WTC11 (cell line): ENCODE results near the gene FAM20A. TPM values are rescaled to one million over a fixed set of nuclear protein-coding genes. Genes with fewer than 3 reads are reported as not detected.

Source experiments
- ATAC-seq: fragments of 200-7000 bp; cut with Tn5 transposase; 2 replicates; pipeline ENCODE4 v1.10.0; 2021; ENCODE audit warnings: mild to moderate bottlenecking, moderate library complexity
- CTCF ChIA-PET: fragments of 300-600 bp; sonication (Branson Sonifier 250); formaldehyde crosslinking; loops from one replicate; lab custom pipeline; 2021; ENCODE audit warnings: antibody characterized with exemption; lab: Charles Lee
- POLR2A ChIA-PET: fragments of 350-600 bp; sonication (Branson Sonifier 250); formaldehyde crosslinking; loops from one replicate; lab custom pipeline; 2021; ENCODE audit warnings: antibody characterized with exemption; lab: Charles Lee
- DNase-seq: peaks from one replicate; pipeline ENCODE4 v3.0.0; 2021; ENCODE audit warnings: low spot score
- H3K27ac Mint-ChIP-seq: 2 replicates; pipeline ENCODE4 v1.8.0; 2021; ENCODE audit warnings: mixed read lengths
- H3K27me3 Mint-ChIP-seq: 2 replicates; pipeline ENCODE4 v1.8.0; 2021; ENCODE audit warnings: low read depth, mild to moderate bottlenecking, moderate library complexity, mixed read lengths
- H3K36me3 Mint-ChIP-seq: 2 replicates; pipeline ENCODE4 v1.8.0; 2021; ENCODE audit warnings: mixed read lengths
- H3K4me1 Mint-ChIP-seq: 2 replicates; pipeline ENCODE4 v1.8.0; 2022; ENCODE audit warnings: mixed read lengths
- H3K4me3 Mint-ChIP-seq: 2 replicates; pipeline ENCODE4 v1.8.0; 2021; ENCODE audit warnings: mild to moderate bottlenecking, moderate library complexity, mixed read lengths
- H3K9me3 Mint-ChIP-seq: 2 replicates; pipeline ENCODE4 v1.8.0; 2021; ENCODE audit warnings: mixed read lengths
- FOXJ3 ChIP-seq: sonication (generic); formaldehyde crosslinking; IDR thresholded peaks from 2 replicates; pipeline ENCODE4 v1.9.0; 2021; ENCODE audit warnings: missing genetic modification reagents, mild to moderate bottlenecking, borderline replicate concordance
- FOXP1 ChIP-seq: sonication (generic); formaldehyde crosslinking; IDR thresholded peaks from 2 replicates; pipeline ENCODE4 v1.8.0; 2022; ENCODE audit warnings: missing genetic modification reagents, mild to moderate bottlenecking, moderate library complexity, borderline replicate concordance
- MLX ChIP-seq: sonication (generic); formaldehyde crosslinking; IDR thresholded peaks from 2 replicates; pipeline ENCODE4 v1.8.1; 2023; ENCODE audit warnings: mild to moderate bottlenecking, missing genetic modification reagents, moderate library complexity
- MYBL2 ChIP-seq: sonication (generic); formaldehyde crosslinking; IDR thresholded peaks from 2 replicates; pipeline ENCODE4 v1.8.1; 2023; ENCODE audit warnings: mild to moderate bottlenecking, moderate library complexity, missing genetic modification reagents
- NFE2L1 ChIP-seq: sonication (generic); formaldehyde crosslinking; IDR thresholded peaks from 2 replicates; pipeline ENCODE4 v1.8.1; 2023; ENCODE audit warnings: missing genetic modification reagents
- NR1H2 ChIP-seq: sonication (generic); formaldehyde crosslinking; IDR thresholded peaks from 2 replicates; pipeline ENCODE4 v1.9.0; 2021; ENCODE audit warnings: mild to moderate bottlenecking, moderate library complexity, missing genetic modification reagents
- SMAD4 ChIP-seq: sonication (generic); formaldehyde crosslinking; IDR thresholded peaks from 2 replicates; pipeline ENCODE4 v1.8.0; 2022; ENCODE audit warnings: mild to moderate bottlenecking, missing genetic modification reagents
- SOX15 ChIP-seq: fragments of 250-450 bp; sonication (Bioruptor Pico); IDR thresholded peaks from 2 replicates; pipeline ENCODE4 v1.9.0; 2021; ENCODE audit warnings: mild to moderate bottlenecking
- TCF7 ChIP-seq: sonication (generic); formaldehyde crosslinking; IDR thresholded peaks from 2 replicates; pipeline ENCODE4 v1.8.0; 2022; ENCODE audit warnings: mild to moderate bottlenecking, low read depth, missing genetic modification reagents, moderate library complexity
- TP53 ChIP-seq: sonication (generic); formaldehyde crosslinking; IDR thresholded peaks from 2 replicates; pipeline ENCODE4 v1.8.1; 2023; ENCODE audit warnings: mild to moderate bottlenecking, missing genetic modification reagents
- ZBTB43 ChIP-seq: sonication (generic); formaldehyde crosslinking; IDR thresholded peaks from 2 replicates; pipeline ENCODE4 v1.8.1; 2023; ENCODE audit warnings: mild to moderate bottlenecking, missing genetic modification reagents
- ZNF317 ChIP-seq: sonication (generic); formaldehyde crosslinking; IDR thresholded peaks from 2 replicates; pipeline ENCODE4 v1.8.1; 2023; ENCODE audit warnings: low read depth, mild to moderate bottlenecking, moderate library complexity, missing genetic modification reagents, borderline replicate concordance
- ZNF396 ChIP-seq: fragments of 250-450 bp; sonication (Bioruptor Pico); IDR thresholded peaks from 2 replicates; pipeline ENCODE4 v1.8.0; 2021; ENCODE audit warnings: mild to moderate bottlenecking, moderate library complexity, borderline replicate concordance
- total RNA-seq: library from RNA; stranded (reverse); gene quantifications from 3 replicates; pipeline ENCODE4 v1.2.3, GENCODE V29; 2021
- TF ChIP-seq, protein P1 (sequence below): fragments of 250-450 bp; sonication (Bioruptor Pico); IDR thresholded peaks from 2 replicates; pipeline ENCODE4 v1.8.0; 2021; ENCODE audit warnings: mild to moderate bottlenecking
- TF ChIP-seq, protein P2 (sequence below): sonication (generic); formaldehyde crosslinking; IDR thresholded peaks from 2 replicates; pipeline ENCODE4 v1.8.0; 2022; ENCODE audit warnings: missing genetic modification reagents
- TF ChIP-seq, protein P3 (sequence below): sonication (generic); formaldehyde crosslinking; conservative IDR thresholded peaks from 2 replicates; pipeline ENCODE4 v1.8.1; 2022; ENCODE audit warnings: mild to moderate bottlenecking, missing genetic modification reagents
- TF ChIP-seq, protein P4 (sequence below): sonication (generic); formaldehyde crosslinking; IDR thresholded peaks from 2 replicates; pipeline ENCODE4 v1.8.0; 2023; ENCODE audit warnings: missing genetic modification reagents, mild to moderate bottlenecking, borderline replicate concordance
- TF ChIP-seq, protein P5 (sequence below): sonication (generic); formaldehyde crosslinking; IDR thresholded peaks from 2 replicates; pipeline ENCODE4 v1.8.0; 2023; ENCODE audit warnings: missing genetic modification reagents
- TF ChIP-seq, protein P6 (sequence below): fragments of 200-600 bp; IDR thresholded peaks from 2 replicates; pipeline ENCODE4 v1.8.0; 2022; ENCODE audit warnings: antibody characterized with exemption

The FAM20A gene
- total RNA-seq, 1 experiment from 2014 or later, result 5.8 TPM

DNA sequence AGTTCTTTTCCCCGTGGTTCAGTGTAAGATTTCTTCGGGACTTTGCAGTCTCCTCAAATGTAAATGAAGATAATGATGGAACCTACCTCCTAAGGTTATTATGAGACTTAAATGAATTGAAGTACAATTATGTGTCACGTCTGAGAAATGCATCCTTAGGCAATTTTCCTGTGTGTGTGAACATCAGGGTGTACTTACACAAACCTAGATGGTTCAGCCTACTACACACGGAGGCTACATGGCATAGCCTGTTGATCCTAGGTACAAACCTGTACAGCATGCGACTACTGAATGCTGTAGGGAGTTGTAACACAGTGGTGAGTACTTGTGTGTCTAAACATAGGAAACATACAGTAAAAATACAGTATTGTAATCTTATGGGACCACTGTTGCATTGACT is 1.1 kb upstream of the FAM20A start (continued):
- TF ChIP-seq TCF7 (CRISPR knock-in tag), result no peak
- no peak for TF ChIP-seq FOXP1 (CRISPR knock-in tag)
- no peak for TF ChIP-seq ZBTB43 (CRISPR knock-in tag)
- no peak for TF ChIP-seq NR1H2 (CRISPR knock-in tag)
- TF ChIP-seq SOX15, result no peak
- TF ChIP-seq, protein P1, sequence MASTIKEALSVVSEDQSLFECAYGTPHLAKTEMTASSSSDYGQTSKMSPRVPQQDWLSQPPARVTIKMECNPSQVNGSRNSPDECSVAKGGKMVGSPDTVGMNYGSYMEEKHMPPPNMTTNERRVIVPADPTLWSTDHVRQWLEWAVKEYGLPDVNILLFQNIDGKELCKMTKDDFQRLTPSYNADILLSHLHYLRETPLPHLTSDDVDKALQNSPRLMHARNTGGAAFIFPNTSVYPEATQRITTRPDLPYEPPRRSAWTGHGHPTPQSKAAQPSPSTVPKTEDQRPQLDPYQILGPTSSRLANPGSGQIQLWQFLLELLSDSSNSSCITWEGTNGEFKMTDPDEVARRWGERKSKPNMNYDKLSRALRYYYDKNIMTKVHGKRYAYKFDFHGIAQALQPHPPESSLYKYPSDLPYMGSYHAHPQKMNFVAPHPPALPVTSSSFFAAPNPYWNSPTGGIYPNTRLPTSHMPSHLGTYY (CRISPR knock-in tag), result no peak

GRCh38 chr17:68601565-68602288 is 560 bp upstream of the FAM20A start:
- ChIA-PET CTCF (interaction anchor here (1.2 to 1.4 kb wide), 2 partner anchors 12 to 68 kb away, joined by 3 to 4 read pairs; no protein-coding TSS in a partner anchor), POLR2A (interaction anchor here (2.5 kb wide), 1 partner anchor 90 kb away, joined by 9 read pairs; the partner anchor contains the start of gene PRKAR1A)
- peak overlapping the region; percentile 66 for H3K4me3 Mint-ChIP-seq
- ATAC-seq (no peak), DNase-seq (no peak)
- no peak overlapping the region for H3K27ac Mint-ChIP-seq
- peaks cover 38% of the 10 kb centered on the region for H3K4me1 Mint-ChIP-seq
- peaks cover 12% of the 10 kb centered on the region for H3K9me3 Mint-ChIP-seq
- H3K27me3 Mint-ChIP-seq, result peaks cover 47% of the 10 kb centered on the region
- peaks cover 3% of the 10 kb centered on the region for H3K36me3 Mint-ChIP-seq
- no peak for TF ChIP-seq FOXJ3
- TF ChIP-seq, protein P2, sequence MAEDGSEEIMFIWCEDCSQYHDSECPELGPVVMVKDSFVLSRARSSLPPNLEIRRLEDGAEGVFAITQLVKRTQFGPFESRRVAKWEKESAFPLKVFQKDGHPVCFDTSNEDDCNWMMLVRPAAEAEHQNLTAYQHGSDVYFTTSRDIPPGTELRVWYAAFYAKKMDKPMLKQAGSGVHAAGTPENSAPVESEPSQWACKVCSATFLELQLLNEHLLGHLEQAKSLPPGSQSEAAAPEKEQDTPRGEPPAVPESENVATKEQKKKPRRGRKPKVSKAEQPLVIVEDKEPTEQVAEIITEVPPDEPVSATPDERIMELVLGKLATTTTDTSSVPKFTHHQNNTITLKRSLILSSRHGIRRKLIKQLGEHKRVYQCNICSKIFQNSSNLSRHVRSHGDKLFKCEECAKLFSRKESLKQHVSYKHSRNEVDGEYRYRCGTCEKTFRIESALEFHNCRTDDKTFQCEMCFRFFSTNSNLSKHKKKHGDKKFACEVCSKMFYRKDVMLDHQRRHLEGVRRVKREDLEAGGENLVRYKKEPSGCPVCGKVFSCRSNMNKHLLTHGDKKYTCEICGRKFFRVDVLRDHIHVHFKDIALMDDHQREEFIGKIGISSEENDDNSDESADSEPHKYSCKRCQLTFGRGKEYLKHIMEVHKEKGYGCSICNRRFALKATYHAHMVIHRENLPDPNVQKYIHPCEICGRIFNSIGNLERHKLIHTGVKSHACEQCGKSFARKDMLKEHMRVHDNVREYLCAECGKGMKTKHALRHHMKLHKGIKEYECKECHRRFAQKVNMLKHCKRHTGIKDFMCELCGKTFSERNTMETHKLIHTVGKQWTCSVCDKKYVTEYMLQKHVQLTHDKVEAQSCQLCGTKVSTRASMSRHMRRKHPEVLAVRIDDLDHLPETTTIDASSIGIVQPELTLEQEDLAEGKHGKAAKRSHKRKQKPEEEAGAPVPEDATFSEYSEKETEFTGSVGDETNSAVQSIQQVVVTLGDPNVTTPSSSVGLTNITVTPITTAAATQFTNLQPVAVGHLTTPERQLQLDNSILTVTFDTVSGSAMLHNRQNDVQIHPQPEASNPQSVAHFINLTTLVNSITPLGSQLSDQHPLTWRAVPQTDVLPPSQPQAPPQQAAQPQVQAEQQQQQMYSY (CRISPR knock-in tag), result no peak
- TF ChIP-seq ZBTB43 (CRISPR knock-in tag), result no peak
- TF ChIP-seq ZNF396 (CRISPR knock-in tag), result no peak
- TF ChIP-seq MLX (CRISPR knock-in tag), result no peak
- TF ChIP-seq, protein P3, sequence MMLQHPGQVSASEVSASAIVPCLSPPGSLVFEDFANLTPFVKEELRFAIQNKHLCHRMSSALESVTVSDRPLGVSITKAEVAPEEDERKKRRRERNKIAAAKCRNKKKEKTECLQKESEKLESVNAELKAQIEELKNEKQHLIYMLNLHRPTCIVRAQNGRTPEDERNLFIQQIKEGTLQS, result no peak
- TF ChIP-seq, protein P4, sequence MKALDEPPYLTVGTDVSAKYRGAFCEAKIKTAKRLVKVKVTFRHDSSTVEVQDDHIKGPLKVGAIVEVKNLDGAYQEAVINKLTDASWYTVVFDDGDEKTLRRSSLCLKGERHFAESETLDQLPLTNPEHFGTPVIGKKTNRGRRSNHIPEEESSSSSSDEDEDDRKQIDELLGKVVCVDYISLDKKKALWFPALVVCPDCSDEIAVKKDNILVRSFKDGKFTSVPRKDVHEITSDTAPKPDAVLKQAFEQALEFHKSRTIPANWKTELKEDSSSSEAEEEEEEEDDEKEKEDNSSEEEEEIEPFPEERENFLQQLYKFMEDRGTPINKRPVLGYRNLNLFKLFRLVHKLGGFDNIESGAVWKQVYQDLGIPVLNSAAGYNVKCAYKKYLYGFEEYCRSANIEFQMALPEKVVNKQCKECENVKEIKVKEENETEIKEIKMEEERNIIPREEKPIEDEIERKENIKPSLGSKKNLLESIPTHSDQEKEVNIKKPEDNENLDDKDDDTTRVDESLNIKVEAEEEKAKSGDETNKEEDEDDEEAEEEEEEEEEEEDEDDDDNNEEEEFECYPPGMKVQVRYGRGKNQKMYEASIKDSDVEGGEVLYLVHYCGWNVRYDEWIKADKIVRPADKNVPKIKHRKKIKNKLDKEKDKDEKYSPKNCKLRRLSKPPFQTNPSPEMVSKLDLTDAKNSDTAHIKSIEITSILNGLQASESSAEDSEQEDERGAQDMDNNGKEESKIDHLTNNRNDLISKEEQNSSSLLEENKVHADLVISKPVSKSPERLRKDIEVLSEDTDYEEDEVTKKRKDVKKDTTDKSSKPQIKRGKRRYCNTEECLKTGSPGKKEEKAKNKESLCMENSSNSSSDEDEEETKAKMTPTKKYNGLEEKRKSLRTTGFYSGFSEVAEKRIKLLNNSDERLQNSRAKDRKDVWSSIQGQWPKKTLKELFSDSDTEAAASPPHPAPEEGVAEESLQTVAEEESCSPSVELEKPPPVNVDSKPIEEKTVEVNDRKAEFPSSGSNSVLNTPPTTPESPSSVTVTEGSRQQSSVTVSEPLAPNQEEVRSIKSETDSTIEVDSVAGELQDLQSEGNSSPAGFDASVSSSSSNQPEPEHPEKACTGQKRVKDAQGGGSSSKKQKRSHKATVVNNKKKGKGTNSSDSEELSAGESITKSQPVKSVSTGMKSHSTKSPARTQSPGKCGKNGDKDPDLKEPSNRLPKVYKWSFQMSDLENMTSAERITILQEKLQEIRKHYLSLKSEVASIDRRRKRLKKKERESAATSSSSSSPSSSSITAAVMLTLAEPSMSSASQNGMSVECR, result no peak
- TF ChIP-seq NFE2L1, result no peak
- TF ChIP-seq SMAD4, result no peak
- TF ChIP-seq ZNF317, result no peak
- TF ChIP-seq TP53 (CRISPR knock-in tag), result no peak
- TF ChIP-seq MYBL2 (CRISPR knock-in tag), result no peak
- TF ChIP-seq, protein P5, sequence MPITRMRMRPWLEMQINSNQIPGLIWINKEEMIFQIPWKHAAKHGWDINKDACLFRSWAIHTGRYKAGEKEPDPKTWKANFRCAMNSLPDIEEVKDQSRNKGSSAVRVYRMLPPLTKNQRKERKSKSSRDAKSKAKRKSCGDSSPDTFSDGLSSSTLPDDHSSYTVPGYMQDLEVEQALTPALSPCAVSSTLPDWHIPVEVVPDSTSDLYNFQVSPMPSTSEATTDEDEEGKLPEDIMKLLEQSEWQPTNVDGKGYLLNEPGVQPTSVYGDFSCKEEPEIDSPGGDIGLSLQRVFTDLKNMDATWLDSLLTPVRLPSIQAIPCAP (CRISPR knock-in tag), result no peak
- TF ChIP-seq, protein P6, sequence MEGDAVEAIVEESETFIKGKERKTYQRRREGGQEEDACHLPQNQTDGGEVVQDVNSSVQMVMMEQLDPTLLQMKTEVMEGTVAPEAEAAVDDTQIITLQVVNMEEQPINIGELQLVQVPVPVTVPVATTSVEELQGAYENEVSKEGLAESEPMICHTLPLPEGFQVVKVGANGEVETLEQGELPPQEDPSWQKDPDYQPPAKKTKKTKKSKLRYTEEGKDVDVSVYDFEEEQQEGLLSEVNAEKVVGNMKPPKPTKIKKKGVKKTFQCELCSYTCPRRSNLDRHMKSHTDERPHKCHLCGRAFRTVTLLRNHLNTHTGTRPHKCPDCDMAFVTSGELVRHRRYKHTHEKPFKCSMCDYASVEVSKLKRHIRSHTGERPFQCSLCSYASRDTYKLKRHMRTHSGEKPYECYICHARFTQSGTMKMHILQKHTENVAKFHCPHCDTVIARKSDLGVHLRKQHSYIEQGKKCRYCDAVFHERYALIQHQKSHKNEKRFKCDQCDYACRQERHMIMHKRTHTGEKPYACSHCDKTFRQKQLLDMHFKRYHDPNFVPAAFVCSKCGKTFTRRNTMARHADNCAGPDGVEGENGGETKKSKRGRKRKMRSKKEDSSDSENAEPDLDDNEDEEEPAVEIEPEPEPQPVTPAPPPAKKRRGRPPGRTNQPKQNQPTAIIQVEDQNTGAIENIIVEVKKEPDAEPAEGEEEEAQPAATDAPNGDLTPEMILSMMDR, result no peak
